Left lung (tissue), 10 donors: ENCODE results near the gene FAM83C. TPM values are rescaled to one million over a fixed set of nuclear protein-coding genes. Genes with fewer than 3 reads are reported as not detected.

ENCODE experiments used
- ATAC-seq: fragments of 200-7000 bp; cut with Tn5 transposase; one replicate; pipeline ENCODE4 v1.9.1; 2020; ENCODE audit warnings: moderate library complexity
- DNase-seq, 4 donors: peaks; one replicate each; pipeline ENCODE4 v3.0.0-alpha.2; 2013 to 2020
- H3K27ac ChIP-seq, 2 donors: fragments of 200-600 bp; sonication (generic) in 1 of 2; one replicate each; pipeline versions ENCODE4 v1.5.0 to v1.8.0; 2020 to 2021
- H3K27me3 ChIP-seq, 2 donors: fragments of 200-600 bp; sonication (generic) in 1 of 2; one replicate each; pipeline versions ENCODE4 v1.5.0 to v1.8.0; 2020 to 2021
- H3K36me3 ChIP-seq, 2 donors: fragments of 200-600 bp; sonication (generic) in 1 of 2; one replicate each; pipeline versions ENCODE4 v1.5.0 to v1.8.0; 2020 to 2021
- H3K4me1 ChIP-seq, 2 donors: fragments of 200-600 bp; one replicate each; pipeline ENCODE4 v1.8.0; 2021
- H3K4me3 ChIP-seq, 2 donors: fragments of 200-600 bp; sonication (generic) in 1 of 2; one replicate each; pipeline versions ENCODE4 v1.5.0 to v1.8.0; 2020 to 2021; ENCODE audit warnings: mild to moderate bottlenecking in 1 of 2
- H3K9me3 ChIP-seq, 2 donors: fragments of 200-600 bp; sonication (generic) in 1 of 2; one replicate each; pipeline versions ENCODE4 v1.5.0 to v1.8.0; 2020 to 2021
- intact Hi-C, 2 donors: fragments of 100-400 bp; cut with DNase I; formaldehyde crosslinking; loops; one replicate each; pipeline versions ENCODE4 v1.11.2 to v1.14.2; 2022
- polyA plus RNA-seq, 6 donors: library from polyadenylated mRNA; unstranded; fragments of 120-200 nt; gene quantifications; one replicate each; pipeline ENCODE4 v1.2.1, GENCODE V29; 2013; ENCODE audit not compliant: insufficient read length in 6 of 6
- total RNA-seq, 2 donors: library from RNA; stranded (reverse); fragmentation: NEBNext Ultra II Directional; extraction: Animal tissue kit (Norgen Biotek cat#: 25700); gene quantifications; one replicate each; pipeline ENCODE4 v1.2.1, GENCODE V29; 2021
- TF ChIP-seq, protein P1 (sequence below), 2 donors: fragments of 200-600 bp; sonication (generic) in 1 of 2; IDR thresholded peaks; one replicate each; pipeline versions ENCODE4 v1.5.0 to v1.8.0; 2021; ENCODE audit warnings: antibody characterized with exemption in 2 of 2
- donor health status: DM: no; HTN: yes; CAD: no.
- donor health status: DM: no; HTN: no; CAD: no.

Gene FAM83C
- total and polyA plus RNA-seq, 8 donors, result not detected

DNA sequence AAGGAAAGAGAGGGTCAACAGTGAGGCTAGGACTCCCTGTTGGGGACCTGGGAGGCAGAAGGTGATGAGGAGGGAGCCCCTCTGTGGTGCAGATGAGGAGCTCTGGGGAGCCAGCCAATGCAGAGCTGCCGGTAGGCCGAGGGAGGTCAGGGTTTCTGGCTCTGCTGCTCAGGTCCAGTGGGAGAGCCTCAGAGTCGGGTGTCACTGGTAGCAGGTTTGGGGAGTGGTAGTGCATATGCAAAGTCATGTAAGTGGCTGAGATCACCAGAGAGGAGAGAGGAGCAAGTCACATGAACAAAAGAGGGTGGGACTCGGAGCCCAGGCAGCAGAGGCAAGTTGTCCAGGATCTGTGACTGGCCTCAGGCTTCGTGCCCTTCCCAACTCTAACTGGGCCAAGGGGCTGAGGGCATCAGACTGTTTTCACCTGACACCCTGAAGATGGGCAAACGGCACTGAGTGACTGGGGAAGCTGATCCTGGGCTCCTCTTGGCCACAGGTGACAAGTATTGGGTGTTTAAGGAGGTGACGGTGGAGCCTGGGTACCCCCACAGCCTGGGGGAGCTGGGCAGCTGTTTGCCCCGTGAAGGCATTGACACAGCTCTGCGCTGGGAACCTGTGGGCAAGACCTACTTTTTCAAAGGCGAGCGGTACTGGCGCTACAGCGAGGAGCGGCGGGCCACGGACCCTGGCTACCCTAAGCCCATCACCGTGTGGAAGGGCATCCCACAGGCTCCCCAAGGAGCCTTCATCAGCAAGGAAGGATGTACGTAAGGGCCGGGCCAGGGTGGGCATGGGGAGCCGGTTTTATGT is 20.9 kb downstream of the FAM83C start:
- H3K27ac ChIP-seq, result no peak overlapping the region
- no peak overlapping the region for H3K4me3 ChIP-seq
- no peak for DNase-seq
- peaks cover 0 to 81% of the 10 kb centered on the region in 2 donors for H3K36me3 ChIP-seq
- H3K9me3 ChIP-seq, result no peaks in the 10 kb centered on the region
- H3K4me1 ChIP-seq, result peaks cover 4 to 8% of the 10 kb centered on the region in 2 donors
- intact Hi-C loops, result no loop called here
- H3K27me3 ChIP-seq, result no peaks in the 10 kb centered on the region
- ATAC-seq, result peak; percentile 5
- TF ChIP-seq, protein P1, sequence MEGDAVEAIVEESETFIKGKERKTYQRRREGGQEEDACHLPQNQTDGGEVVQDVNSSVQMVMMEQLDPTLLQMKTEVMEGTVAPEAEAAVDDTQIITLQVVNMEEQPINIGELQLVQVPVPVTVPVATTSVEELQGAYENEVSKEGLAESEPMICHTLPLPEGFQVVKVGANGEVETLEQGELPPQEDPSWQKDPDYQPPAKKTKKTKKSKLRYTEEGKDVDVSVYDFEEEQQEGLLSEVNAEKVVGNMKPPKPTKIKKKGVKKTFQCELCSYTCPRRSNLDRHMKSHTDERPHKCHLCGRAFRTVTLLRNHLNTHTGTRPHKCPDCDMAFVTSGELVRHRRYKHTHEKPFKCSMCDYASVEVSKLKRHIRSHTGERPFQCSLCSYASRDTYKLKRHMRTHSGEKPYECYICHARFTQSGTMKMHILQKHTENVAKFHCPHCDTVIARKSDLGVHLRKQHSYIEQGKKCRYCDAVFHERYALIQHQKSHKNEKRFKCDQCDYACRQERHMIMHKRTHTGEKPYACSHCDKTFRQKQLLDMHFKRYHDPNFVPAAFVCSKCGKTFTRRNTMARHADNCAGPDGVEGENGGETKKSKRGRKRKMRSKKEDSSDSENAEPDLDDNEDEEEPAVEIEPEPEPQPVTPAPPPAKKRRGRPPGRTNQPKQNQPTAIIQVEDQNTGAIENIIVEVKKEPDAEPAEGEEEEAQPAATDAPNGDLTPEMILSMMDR (IDR thresholded peaks at IDR 0.05), result no peak

DNA sequence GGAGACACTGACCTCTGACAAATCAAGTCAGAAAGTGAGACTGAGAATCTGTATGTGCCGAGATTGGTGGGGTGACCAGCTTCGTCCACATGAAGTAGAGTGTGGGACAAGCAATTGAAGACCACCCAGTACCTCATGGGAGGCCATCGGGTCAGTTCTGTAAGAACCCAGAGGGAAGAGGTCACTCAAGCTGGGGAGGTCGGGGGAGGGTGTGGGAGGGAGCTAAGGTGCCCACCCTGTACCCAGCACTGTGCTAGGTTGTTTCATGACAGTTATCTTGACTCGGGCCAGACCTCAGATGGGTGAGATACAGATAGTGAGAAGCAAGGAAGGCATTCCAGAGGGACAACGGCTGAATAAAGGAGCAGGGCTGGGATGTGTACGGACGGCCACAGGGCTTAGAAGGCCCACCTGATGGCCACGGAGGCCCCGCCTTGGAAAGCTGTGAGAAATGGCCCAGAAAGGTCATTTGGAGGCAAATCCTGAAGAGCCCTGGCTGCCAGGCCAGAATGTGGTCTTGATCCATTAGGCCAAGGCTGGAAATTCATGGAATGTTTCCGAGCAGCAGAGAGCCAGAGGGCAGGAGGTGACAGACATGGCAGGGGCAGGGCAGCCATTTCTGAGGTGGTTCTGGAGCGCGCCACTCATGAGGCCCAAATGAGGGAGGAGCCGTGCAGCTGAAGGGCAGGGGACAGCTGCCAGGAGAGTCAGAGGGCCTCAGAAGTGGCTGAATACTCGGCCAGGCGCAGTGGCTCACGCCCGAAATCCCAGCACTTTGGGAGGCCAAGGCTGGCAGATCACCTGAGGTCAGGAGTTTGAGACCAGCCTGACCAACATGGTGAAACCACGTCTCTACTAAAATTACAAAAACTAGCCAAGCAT is 22.0 kb downstream of the FAM83C start:
- Histone ChIP-seq H3K27ac (no peak overlapping the region), H3K4me3 (no peak overlapping the region), H3K4me1 (no peaks in the 10 kb centered on the region), H3K36me3 (peaks cover 0 to 83% of the 10 kb centered on the region in 2 donors), H3K9me3 (no peaks in the 10 kb centered on the region), H3K27me3 (no peaks in the 10 kb centered on the region)
- intact Hi-C loops, result no loop called here
- ATAC-seq (no peak), DNase-seq (no peak)
- TF ChIP-seq, protein P1 (IDR thresholded peaks at IDR 0.05), result no peak

DNA sequence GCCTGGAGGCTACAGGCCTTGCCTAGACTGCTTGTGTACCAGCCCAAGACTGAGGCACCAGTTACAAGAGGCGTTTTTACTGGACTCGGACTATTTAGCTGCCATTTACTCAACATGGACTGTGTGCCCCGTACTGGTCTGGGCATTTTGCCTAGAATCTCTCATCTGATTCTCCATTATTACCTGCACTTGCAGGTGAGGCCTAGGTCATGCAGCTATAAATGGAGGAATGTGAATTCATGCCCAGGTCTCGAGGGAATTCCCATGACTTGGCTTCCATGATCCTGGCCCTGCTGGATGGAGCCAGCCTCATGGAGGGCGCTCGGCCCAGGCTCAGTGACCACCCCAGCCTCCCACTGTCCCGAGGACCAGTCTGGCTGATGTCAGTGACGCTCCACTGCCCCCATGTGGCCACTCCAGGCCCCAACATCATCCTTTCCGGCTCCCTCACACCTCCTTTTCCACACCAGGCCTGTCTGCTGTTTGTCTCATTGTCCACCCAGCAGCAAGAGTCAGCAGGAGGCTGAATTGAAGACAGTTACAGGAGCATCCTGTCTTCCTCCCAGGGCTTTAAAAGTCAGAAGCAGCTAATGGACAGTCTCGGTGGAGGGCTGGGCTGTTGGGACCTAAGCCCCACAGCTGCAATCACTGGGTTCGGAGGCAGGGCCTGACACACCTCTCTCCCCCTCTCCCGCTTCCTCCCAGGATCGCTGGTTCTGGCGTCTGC is 23.0 kb downstream of the FAM83C start:
- DNase-seq (peak in 2 of 4 donors; percentile 60 to 85), ATAC-seq (peak; percentile 82)
- peaks cover 0 to 76% of the 10 kb centered on the region in 2 donors for H3K36me3 ChIP-seq
- H3K27me3 ChIP-seq, result no peaks in the 10 kb centered on the region
- peak overlapping the region in 1 of 2 donors; percentile 22 for H3K27ac ChIP-seq
- no peaks in the 10 kb centered on the region for H3K9me3 ChIP-seq
- H3K4me1 ChIP-seq, result no peaks in the 10 kb centered on the region
- intact Hi-C loops, result no loop called here
- H3K4me3 ChIP-seq, result no peak overlapping the region
- TF ChIP-seq, protein P1 (IDR thresholded peaks at IDR 0.05), result peak; percentile 55 to 75

DNA sequence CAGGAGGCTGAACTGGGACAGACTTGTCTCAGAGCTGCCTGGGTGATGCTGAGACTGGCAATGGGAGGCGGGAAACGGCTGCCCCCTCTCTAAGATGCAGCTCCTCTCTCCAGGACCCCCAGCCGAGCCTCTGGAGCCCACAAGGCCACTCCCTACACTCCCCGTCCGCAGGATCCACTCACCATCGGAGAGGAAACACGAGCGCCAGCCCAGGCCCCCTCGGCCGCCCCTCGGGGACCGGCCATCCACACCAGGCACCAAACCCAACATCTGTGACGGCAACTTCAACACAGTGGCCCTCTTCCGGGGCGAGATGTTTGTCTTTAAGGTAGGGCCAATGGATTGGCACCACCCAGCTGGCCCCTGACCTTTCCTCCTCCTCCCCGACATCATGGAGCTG is 25.1 kb downstream of the FAM83C start:
- H3K4me3 ChIP-seq, result no peak overlapping the region
- no peaks in the 10 kb centered on the region for H3K9me3 ChIP-seq
- DNase-seq (no peak), ATAC-seq (no peak)
- TF ChIP-seq, protein P1 (IDR thresholded peaks at IDR 0.05), result no peak
- H3K36me3 ChIP-seq, result peaks cover 0 to 66% of the 10 kb centered on the region in 2 donors
- intact Hi-C loops, result no loop called here
- no peak overlapping the region for H3K27ac ChIP-seq
- H3K27me3 ChIP-seq, result no peaks in the 10 kb centered on the region
- peaks cover 0 to 8% of the 10 kb centered on the region in 2 donors for H3K4me1 ChIP-seq
